AG04450 (cell line): ENCODE measurements around the gene USP2. TPM values are rescaled to one million over a fixed set of nuclear protein-coding genes. Genes with fewer than 3 reads are reported as not detected.
A peak's percentile ranks its signal among the peaks of the same experiment; 100 is the strongest.

Experiments used
- CTCF ChIA-PET: fragments of 300-600, 350-600 bp; formaldehyde crosslinking; extraction: SDS; loops from one replicate; lab custom pipeline; 2022; ENCODE audit warnings: antibody characterized with exemption, inconsistent platforms; lab: Charles Lee
- POLR2A ChIA-PET: fragments of 350-600 bp; formaldehyde crosslinking; extraction: SDS; loops from one replicate; lab custom pipeline; 2021; ENCODE audit warnings: antibody characterized with exemption, inconsistent platforms; lab: Yijun Ruan, JAX
- DNase-seq: peaks from one replicate; pipeline ENCODE4 v3.0.0-alpha.2; 2011; ENCODE audit warnings: low read depth, low spot score
- H3K27ac ChIP-seq: one replicate; pipeline ENCODE4 v1.5.1; 2012; ENCODE audit warnings: low read depth, low read length, control low read depth
- H3K27me3 ChIP-seq: one replicate; pipeline ENCODE4 v1.6.0; 2012; ENCODE audit warnings: low read length; ENCODE audit not compliant: control insufficient read depth, insufficient read depth
- H3K4me3 ChIP-seq: 2 replicates; pipeline ENCODE4 v1.5.1; 2011; ENCODE audit warnings: mild to moderate bottlenecking, low read depth, low read length, control low read depth
- H3K9me3 ChIP-seq: 2 replicates; pipeline ENCODE4 v1.5.1; 2012; ENCODE audit warnings: low read length; ENCODE audit not compliant: control insufficient read depth, insufficient read depth
- CTCF ChIP-seq: IDR thresholded peaks from 2 replicates; pipeline ENCODE4 v1.5.1; 2011; ENCODE audit warnings: low read depth, low read length, control low read depth, inconsistent platforms
- polyA plus RNA-seq: library from polyadenylated mRNA; depleted of rRNA; stranded (reverse); fragments of >200 nt; gene quantifications from 2 replicates; pipeline ENCODE4 v1.2.3, GENCODE V29; 2011

The USP2 gene
- polyA plus RNA-seq, 1 experiment = 0.32 TPM

GRCh38 chr11:119367661-119368120, 13.8 kb downstream of the USP2 start:
- TF ChIP-seq CTCF = no peak
- no peak for DNase-seq
- Histone ChIP-seq H3K27me3 (peaks cover 26% of the 10 kb centered on the region), H3K4me3 (no peak overlapping the region), H3K27ac (no peak overlapping the region), H3K9me3 (no peaks in the 10 kb centered on the region; the same call in 1 of the 2 replicates)
- POLR2A ChIA-PET = interaction anchor here (1.6 kb wide), 1 partner anchor 55 kb away, joined by 4 read pairs; no protein-coding TSS in a partner anchor
- CTCF ChIA-PET = interaction anchor here (0.9 to 4.1 kb wide), 7 partner anchors 8 to 112 kb away, joined by 3 to 37 read pairs (median 12); no protein-coding TSS in a partner anchor

GRCh38 chr11:119366690-119367620, 14.5 kb downstream of the USP2 start:
- TF ChIP-seq CTCF = no peak
- ChIA-PET CTCF (interaction anchor here (0.9 to 4.1 kb wide), 5 partner anchors 9 to 43 kb away, joined by 4 to 37 read pairs (median 12); no protein-coding TSS in a partner anchor), POLR2A (interaction anchor here (1.6 kb wide), 1 partner anchor 55 kb away, joined by 4 read pairs; no protein-coding TSS in a partner anchor)
- Histone ChIP-seq H3K27me3 (peaks cover 26% of the 10 kb centered on the region), H3K9me3 (no peaks in the 10 kb centered on the region; the same call in 1 of the 2 replicates), H3K27ac (no peak overlapping the region), H3K4me3 (no peak overlapping the region)
- DNase-seq = no peak

- ChIA-PET CTCF (interaction anchor here (1.0 to 1.5 kb wide), 7 partner anchors 8 to 115 kb away, joined by 3 to 19 read pairs (median 5); partner anchors contain the start of gene C1QTNF5), POLR2A (interaction anchor here (0.6 to 1.3 kb wide), 2 partner anchors 9 to 144 kb away, joined by 3 read pairs; no protein-coding TSS in a partner anchor)
- Histone ChIP-seq H3K27ac (no peak overlapping the region), H3K27me3 (peaks cover 15% of the 10 kb centered on the region), H3K4me3 (no peak overlapping the region), H3K9me3 (no peaks in the 10 kb centered on the region; the same call in 1 of the 2 replicates)
- DNase-seq = no peak
- no peak for TF ChIP-seq CTCF
Measured at GRCh38 chr11:119365071-119365591, 16.4 kb downstream of the USP2 start.

- no peak for DNase-seq
- Histone ChIP-seq H3K4me3 (peak overlapping the region; percentile 51; the same call in 1 of the 2 replicates), H3K9me3 (no peaks in the 10 kb centered on the region; the same call in 1 of the 2 replicates), H3K27me3 (peaks cover 15% of the 10 kb centered on the region), H3K27ac (no peak overlapping the region)
- CTCF ChIA-PET = interaction anchor here (1.0 to 1.5 kb wide), 8 partner anchors 8 to 116 kb away, joined by 3 to 19 read pairs (median 5); partner anchors contain the start of gene C1QTNF5
- POLR2A ChIA-PET = interaction anchor here (1.3 kb wide), 1 partner anchor 10 kb away, joined by 3 read pairs; no protein-coding TSS in a partner anchor
- TF ChIP-seq CTCF = no peak
Measured at GRCh38 chr11:119363851-119364590, 17.5 kb downstream of the USP2 start.
